HT-29 (cell line): ENCODE measurements around the gene ABHD8. TPM values are rescaled to one million over a fixed set of nuclear protein-coding genes. Genes with fewer than 3 reads are reported as not detected.
A peak's percentile ranks its signal among the peaks of the same experiment; 100 is the strongest.

Source experiments
- DNase-seq: peaks from one replicate; pipeline ENCODE4 v3.0.0-alpha.2; 2015; ENCODE audit warnings: low spot score
- total RNA-seq: library from RNA; depleted of rRNA; stranded (reverse); fragments of >200 nt; shearing (Covaris generic); gene quantifications from 2 replicates; pipeline ENCODE4 v1.2.3, GENCODE V29; 2014; rRNA removed

Gene ABHD8, protein sequence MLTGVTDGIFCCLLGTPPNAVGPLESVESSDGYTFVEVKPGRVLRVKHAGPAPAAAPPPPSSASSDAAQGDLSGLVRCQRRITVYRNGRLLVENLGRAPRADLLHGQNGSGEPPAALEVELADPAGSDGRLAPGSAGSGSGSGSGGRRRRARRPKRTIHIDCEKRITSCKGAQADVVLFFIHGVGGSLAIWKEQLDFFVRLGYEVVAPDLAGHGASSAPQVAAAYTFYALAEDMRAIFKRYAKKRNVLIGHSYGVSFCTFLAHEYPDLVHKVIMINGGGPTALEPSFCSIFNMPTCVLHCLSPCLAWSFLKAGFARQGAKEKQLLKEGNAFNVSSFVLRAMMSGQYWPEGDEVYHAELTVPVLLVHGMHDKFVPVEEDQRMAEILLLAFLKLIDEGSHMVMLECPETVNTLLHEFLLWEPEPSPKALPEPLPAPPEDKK
- 3.4 and 5.3 TPM in 2 replicates for total RNA-seq

DNA sequence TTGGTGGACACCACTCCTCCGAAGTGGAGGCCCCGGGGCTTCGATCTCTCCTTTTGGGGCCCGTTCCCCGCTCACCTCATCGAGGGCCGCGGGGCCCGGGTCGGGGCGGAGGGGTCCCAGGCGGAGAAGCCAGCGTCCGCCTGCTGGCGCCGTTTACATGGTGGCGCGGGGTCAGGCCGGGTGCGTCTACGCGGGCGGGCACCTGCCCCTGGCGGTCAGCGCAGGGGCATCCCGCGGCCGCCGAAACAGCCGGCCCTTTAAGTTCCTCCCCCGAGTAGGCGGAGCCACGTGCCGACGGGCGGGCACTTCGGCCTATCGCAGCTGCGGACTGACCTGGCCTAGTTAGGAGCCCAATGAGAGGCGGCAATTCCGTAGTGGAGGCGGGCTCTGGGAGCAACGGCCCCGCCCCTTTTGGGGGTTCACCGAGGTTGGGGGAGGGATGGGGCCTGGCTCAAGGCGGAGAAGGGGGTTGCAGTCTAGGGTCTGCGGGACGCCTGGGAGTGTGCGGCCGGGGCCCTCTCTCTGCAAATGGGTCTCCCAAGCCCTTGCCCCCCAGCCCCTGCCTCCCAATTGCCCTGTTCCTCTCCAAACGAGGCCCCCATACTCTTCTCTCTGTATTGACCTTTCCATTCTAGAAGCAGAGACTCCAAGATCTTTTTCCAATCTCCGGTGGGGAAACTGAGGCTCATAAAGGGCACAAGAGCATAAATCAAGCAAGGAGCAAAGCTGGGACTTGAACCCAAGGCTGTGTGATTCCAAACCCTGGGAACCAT is at the start of gene ABHD8:
ABHD8 (minus strand) TSS at position 259 of the 773 bp plus-strand sequence. CDS start 1,809 bp downstream, outside the sequence.
- peak; percentile 70 for DNase-seq

DNA sequence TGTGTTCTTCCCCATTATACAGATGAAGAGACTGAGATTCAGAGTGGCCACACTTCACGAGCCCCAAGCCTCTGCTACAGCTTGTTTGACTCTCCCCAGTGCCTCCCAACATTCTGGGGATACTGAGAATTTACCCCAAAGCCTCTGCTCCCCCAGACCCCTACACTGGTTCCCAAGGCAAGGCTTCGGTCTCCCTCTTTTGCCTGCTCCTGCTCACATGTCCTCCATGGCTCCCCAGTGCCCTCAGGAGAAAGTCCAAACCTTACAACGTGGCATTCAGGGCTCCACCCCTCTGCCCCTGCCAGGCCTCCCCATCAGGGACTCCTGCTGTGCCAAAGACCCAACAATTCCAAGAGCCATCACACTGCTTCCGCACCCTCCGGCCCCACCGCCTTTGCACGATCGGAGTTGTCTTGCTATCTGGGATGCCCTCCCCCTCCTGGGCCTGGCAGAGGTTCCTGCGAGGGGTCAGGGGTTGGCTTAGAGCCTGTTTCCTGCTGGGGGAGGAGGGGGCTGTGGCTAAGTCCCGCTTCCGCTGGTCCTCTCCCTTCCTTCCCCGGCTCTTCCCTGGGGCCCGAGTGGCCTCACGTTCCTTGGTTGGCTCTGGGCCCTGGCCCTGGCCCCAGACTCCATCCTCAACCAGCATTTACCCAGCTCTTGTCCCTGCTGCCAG is 49.5 kb upstream of the ABHD8 start:
- DNase-seq, result no peak

DNA sequence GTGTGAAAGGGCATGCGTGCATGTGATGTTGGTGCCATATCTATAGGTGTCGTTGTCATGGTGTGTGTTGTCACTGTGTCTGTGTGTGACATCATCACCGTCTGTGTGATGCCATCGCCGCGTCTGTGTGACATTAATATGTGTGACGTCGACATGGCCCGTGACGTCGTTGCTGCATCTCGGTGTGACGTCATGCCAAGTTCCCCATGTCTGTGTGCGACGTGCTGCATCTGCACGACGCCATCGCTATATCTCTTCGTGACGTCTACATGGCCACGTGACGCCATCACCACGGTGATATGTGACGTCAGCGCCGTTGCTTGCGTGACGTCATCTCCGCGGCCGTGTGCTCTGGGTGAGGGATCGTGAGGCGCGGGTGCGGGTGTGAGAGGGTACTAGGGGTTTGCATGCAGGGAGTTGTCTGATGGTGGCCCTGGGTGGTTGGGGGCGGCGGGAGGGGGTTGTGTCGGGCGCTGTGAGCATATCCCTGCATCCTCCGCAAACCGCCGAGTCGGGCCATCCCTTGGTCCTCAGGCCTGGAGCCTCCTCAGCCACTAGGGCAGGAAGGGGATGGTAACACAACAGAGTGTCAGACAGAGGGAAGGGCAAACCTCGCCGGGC is 48.7 kb upstream of the ABHD8 start:
- DNase-seq, result no peak

DNA sequence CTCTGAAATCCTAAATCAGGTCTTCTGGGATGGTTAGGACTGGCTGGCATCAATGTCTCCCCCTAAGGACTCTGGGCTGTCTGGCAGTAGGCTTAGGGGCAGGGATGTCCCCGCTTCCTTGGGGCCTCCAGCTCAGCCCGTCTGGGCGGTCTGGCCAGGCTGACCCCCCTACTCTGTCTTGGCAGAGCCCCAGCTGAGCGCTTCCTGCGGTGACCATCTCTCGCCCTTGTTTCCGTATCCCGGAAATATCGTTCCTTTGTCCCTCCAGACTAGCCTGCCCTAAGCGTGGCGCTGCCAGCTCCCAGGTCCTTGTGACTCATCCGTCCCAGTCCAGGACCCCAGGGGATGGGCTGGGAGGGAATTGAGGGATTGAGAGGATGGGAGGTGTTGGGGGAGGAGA is 45.5 kb upstream of the ABHD8 start:
- no peak for DNase-seq

DNA sequence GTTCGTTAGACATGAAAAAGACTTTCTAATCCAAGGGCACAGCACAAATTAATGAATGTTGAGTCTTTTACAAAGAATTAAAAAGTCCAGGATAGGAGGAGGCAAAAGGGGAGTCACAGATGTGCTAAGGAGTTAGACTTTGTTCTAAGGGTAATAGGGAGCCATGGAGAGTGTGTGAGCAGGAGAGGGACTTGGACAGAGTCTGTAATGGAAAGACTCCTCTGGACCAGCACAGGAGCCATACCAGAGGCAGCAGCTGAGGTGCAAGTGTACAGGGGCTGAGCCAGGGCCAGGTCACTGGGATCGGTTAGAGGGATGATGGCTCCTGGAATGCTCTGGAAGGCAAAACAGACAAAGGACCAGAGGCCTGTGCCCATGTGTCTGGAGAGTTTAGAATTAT is 44.7 kb upstream of the ABHD8 start:
- no peak for DNase-seq

- no peak for DNase-seq
Measured at GRCh38 chr19:17347361-17347760, 44.1 kb upstream of the ABHD8 start.

DNA sequence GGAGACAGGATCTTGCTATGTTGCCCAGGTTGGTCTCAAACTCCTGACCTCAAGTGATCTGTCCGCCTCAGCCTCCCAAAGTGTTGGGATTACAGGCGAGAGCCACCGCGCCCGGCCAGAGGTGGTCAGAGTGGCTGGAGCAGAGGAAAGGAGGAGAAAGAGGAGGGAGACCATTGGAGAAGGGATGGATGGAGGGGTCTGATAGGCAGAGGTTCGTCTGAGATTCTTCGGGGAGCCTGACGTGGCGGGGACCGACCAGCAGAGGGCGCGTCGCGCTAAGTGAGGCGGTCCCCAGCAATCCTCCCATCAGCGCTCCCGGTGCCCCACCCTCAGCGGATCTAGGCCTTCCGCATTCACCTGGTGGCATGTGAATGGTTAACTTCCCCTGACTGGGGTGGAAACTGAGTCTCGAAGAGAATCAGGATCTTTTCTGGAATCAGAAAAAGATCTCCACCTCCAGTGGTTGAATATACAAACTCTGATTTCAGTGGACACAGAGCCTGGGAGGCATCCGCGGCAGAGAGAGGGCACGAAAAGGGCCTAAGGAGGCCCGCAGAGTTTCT is 43.0 kb upstream of the ABHD8 start:
- peak; percentile 79 for DNase-seq

DNA sequence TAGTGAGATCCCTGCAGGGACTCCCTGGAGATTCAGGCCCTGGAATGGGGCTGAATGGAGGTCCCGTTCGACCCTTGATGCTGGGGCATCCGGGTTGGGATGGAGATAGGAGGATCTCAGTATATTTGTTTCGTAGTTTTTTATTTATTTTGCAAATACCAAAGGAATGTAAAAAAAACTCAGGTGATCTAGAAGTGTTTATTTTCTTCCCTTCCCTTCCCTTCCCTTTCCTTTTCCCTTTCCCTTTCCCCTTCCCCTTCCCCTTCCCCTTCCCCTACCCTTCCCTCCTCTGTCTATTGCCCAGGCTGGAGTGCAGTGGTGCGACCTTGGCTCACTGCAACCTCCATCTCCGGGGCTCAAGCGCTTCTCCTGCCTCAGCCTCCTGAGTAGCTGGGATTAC is 38.6 kb upstream of the ABHD8 start:
- no peak for DNase-seq

- DNase-seq, result no peak
Measured at GRCh38 chr19:17341386-17341785, 38.2 kb upstream of the ABHD8 start.

DNA sequence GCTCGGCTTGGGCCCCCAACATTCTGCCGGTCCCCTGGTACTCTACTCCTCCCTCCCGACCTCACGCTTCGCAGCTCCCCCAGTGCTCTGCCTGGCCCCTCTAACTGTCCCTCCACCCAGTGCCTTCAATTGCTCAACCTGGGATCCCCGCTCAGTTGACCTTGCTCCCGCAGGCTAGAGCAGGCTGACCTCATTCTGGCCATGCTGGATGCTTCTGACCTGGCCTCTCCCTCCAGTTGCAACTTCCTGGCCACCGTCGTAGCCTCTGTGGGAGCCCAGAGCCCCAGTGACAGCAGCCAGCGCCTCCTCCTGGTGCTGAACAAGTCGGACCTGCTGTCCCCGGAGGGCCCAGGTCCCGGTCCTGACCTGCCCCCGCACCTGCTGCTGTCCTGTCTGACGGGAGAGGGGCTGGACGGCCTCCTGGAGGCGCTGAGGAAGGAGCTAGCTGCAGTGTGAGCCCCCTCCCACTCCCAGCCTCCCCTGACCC is 37.7 kb upstream of the ABHD8 start:
- no peak for DNase-seq

GRCh38 chr19:17340302-17340870 is 37.2 kb upstream of the ABHD8 start:
- peak; percentile 40 for DNase-seq

- peak; percentile 13 for DNase-seq
Measured at GRCh38 chr19:17339088-17339741, 36.0 kb upstream of the ABHD8 start.

DNA sequence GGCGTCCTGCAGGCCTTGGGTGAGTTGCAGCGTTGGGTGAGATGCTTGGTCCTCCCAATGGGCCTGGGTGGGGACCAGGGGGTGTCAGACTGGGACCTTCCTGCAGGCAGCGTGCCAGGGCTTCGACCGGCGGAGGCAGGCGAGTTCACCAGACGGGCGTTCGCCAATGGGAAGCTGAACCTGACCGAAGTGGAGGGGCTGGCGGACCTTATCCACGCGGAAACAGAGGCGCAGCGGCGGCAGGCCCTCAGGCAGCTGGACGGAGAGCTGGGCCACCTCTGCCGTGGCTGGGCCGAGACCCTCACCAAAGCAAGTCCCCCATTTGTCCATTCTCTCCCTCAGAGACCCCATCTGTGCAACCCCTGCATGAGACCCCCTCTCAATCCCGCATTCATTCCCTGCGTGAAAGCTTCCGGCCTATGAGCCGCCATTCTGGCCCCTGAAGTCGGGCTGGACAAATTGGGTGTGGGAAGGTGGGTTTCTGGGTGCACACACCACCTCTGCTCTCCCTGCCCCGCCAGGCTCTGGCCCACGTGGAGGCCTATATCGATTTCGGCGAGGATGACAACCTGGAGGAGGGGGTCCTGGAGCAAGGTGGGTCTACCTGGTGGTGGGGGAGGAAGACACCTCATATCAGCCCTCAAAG is 35.3 kb upstream of the ABHD8 start:
- no peak for DNase-seq

DNA sequence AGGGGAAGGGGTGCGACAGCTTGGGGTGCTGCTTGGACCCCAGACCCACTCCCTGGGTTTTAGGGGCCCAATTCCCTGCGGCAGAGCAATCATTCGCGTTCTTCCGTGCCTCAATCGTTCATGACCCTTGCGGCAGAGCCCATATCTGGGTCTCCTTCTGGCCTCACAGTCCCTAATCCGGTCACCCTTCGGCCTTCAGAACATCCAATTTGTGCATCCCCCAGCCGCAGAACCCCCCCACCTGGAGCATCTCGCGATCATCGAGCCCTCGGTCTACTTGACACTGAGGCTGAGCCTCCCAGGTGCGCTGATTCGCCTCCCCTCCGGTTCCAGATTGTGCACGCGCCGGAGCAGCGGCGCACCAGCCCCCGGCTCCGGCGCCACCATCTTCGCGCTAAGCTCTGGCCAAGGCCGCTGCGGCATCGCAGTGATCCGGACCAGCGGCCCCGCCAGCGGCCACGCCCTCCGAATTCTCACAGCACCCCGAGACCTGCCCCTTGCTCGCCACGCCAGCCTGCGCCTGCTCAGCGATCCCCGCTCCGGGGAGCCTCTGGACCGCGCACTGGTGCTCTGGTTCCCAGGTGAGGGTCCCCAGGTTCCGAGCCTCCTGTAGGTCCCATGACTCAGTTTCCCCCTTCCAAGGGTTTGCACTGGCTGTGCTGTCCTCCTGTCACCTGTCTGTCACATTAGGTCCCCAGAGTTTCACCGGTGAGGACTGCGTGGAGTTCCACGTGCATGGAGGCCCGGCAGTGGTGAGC is 34.6 kb upstream of the ABHD8 start:
- peak; percentile 21 for DNase-seq

- DNase-seq, result peak; percentile 93
Measured at GRCh38 chr19:17336872-17337674, 33.8 kb upstream of the ABHD8 start, which contains the start of gene GTPBP3. Gene GTPBP3, plus strand, starts transcription at chr19:17337553. Its CDS starts 59 bp downstream, at chr19:17337612.

- no peak for DNase-seq
Measured at GRCh38 chr19:17335575-17335974, 32.4 kb upstream of the ABHD8 start.

- DNase-seq, result peak; percentile 94
Measured at GRCh38 chr19:17334414-17335409, 31.5 kb upstream of the ABHD8 start, which contains the start of gene ANO8. Gene ANO8, minus strand, starts transcription at chr19:17334855. Its CDS starts 185 bp downstream, at chr19:17334670.
